Loucy (cell line): ENCODE measurements around the gene NEDD4L.

Experiments
- H2AFZ ChIP-seq: fragments of 200-600 bp; sonication (generic); 2 replicates; pipeline ENCODE4 v1.6.0; 2016; ENCODE audit warnings: antibody characterized with exemption, mild to moderate bottlenecking, low read length, moderate library complexity
- H3F3A ChIP-seq: fragments of 200-600 bp; 2 replicates; pipeline ENCODE4 v1.6.0; 2016; ENCODE audit warnings: antibody characterized with exemption, low read depth, mild to moderate bottlenecking
- H3K27me3 ChIP-seq: fragments of 200-600 bp; sonication (generic); 2 replicates; pipeline ENCODE4 v1.6.1; 2014; ENCODE audit warnings: low read length, mild to moderate bottlenecking; ENCODE audit not compliant: insufficient read depth, poor library complexity, severe bottlenecking
- H3K36me3 ChIP-seq: fragments of 200-600 bp; sonication (generic); 2 replicates; pipeline ENCODE4 v1.6.1; 2016; ENCODE audit warnings: low read length; ENCODE audit not compliant: insufficient read depth
- H3K4me1 ChIP-seq: fragments of 200-600 bp; sonication (generic); 2 replicates; pipeline ENCODE4 v1.5.1; 2014; ENCODE audit warnings: low read length, mild to moderate bottlenecking; ENCODE audit not compliant: insufficient read depth, poor library complexity, severe bottlenecking
- H3K4me2 ChIP-seq: fragments of 200-600 bp; sonication (generic); 2 replicates; pipeline ENCODE4 v1.6.0; 2014; ENCODE audit warnings: antibody characterized with exemption, low read length, low read depth, mild to moderate bottlenecking; ENCODE audit not compliant: poor library complexity, severe bottlenecking
- H3K4me3 ChIP-seq: fragments of 200-600 bp; sonication (generic); 2 replicates; pipeline ENCODE4 v1.5.1; 2014; ENCODE audit warnings: low read length, mild to moderate bottlenecking, mixed read lengths; ENCODE audit not compliant: poor library complexity, severe bottlenecking
- H3K79me2 ChIP-seq: fragments of 200-600 bp; sonication (generic); 2 replicates; pipeline ENCODE4 v1.6.1; 2014; ENCODE audit warnings: low read length; ENCODE audit not compliant: insufficient read depth
- H3K9ac ChIP-seq: fragments of 200-600 bp; sonication (generic); 2 replicates; pipeline ENCODE4 v1.6.0; 2014; ENCODE audit warnings: mild to moderate bottlenecking, low read depth, low read length, moderate library complexity; ENCODE audit not compliant: poor library complexity, severe bottlenecking
- H3K9me2 ChIP-seq: fragments of 200-600 bp; sonication (generic); replicated peaks from 2 replicates; pipeline ENCODE4 v1.6.1; 2016; ENCODE audit warnings: low read depth, low read length, mixed read lengths
- H3K9me3 ChIP-seq: fragments of 200-600 bp; sonication (generic); 2 replicates; pipeline ENCODE4 v1.6.1; 2014; ENCODE audit warnings: mild to moderate bottlenecking, antibody characterized with exemption, low read length, low read depth; ENCODE audit not compliant: insufficient read depth
- H4K20me1 ChIP-seq: fragments of 200-600 bp; sonication (generic); 2 replicates; pipeline ENCODE4 v1.6.0; 2014; ENCODE audit warnings: antibody characterized with exemption, low read length, mild to moderate bottlenecking; ENCODE audit not compliant: insufficient read depth, poor library complexity, severe bottlenecking
- CTCF ChIP-seq: fragments of 200-600 bp; sonication (generic); conservative IDR thresholded peaks from 2 replicates; pipeline ENCODE4 v1.5.1; 2014; ENCODE audit warnings: mild to moderate bottlenecking, antibody characterized with exemption, low read length
- EZH2phosphoT487 ChIP-seq: fragments of 200-600 bp; IDR thresholded peaks from 2 replicates; pipeline ENCODE4 v1.6.1; 2018; ENCODE audit warnings: antibody characterized with exemption, mild to moderate bottlenecking, moderate library complexity, borderline replicate concordance

NEDD4L gene

GRCh38 chr18:58393295-58393694, 349.3 kb downstream of the NEDD4L start:
- Histone ChIP-seq H3K27me3 (no peaks in the 10 kb centered on the region), H3K9me2 (no peaks in the 10 kb centered on the region), H3K4me2 (no peak overlapping the region), H3K9me3 (no peaks in the 10 kb centered on the region), H3F3A (0 out of 2 replicates have a peak, but pooled peaks cover 2% of the 10 kb centered on the region), H3K36me3 (peaks cover 3% of the 10 kb centered on the region; the same call in 1 of the 2 replicates), H3K9ac (no peak overlapping the region), H3K79me2 (no peaks in the 10 kb centered on the region), H3K4me3 (no peak overlapping the region), H4K20me1 (no peaks in the 10 kb centered on the region), H2AFZ (no peak overlapping the region), H3K4me1 (peaks cover 11% of the 10 kb centered on the region)
- TF ChIP-seq CTCF = no peak
- TF ChIP-seq EZH2phosphoT487 = no peak

GRCh38 chr18:58394046-58394445, 350.0 kb downstream of the NEDD4L start:
- TF ChIP-seq CTCF (no peak), EZH2phosphoT487 (no peak)
- H3K79me2 ChIP-seq = no peaks in the 10 kb centered on the region
- no peaks in the 10 kb centered on the region for H3K9me2 ChIP-seq
- H3F3A ChIP-seq = 0 out of 2 replicates have a peak, but pooled peaks cover 2% of the 10 kb centered on the region
- no peak overlapping the region for H3K9ac ChIP-seq
- no peaks in the 10 kb centered on the region for H3K9me3 ChIP-seq
- H3K4me3 ChIP-seq = no peak overlapping the region
- no peak overlapping the region for H2AFZ ChIP-seq
- H3K36me3 ChIP-seq = peaks cover 3% of the 10 kb centered on the region; the same call in 1 of the 2 replicates
- peaks cover 11% of the 10 kb centered on the region for H3K4me1 ChIP-seq
- H3K4me2 ChIP-seq = no peak overlapping the region
- no peaks in the 10 kb centered on the region for H4K20me1 ChIP-seq
- H3K27me3 ChIP-seq = no peaks in the 10 kb centered on the region

GRCh38 chr18:58394602-58395425, 350.8 kb downstream of the NEDD4L start:
- H3K4me3 ChIP-seq = no peak overlapping the region
- H3F3A ChIP-seq = 0 out of 2 replicates have a peak, but pooled peaks cover 2% of the 10 kb centered on the region
- H2AFZ ChIP-seq = no peak overlapping the region
- no peaks in the 10 kb centered on the region for H3K9me2 ChIP-seq
- no peaks in the 10 kb centered on the region for H3K27me3 ChIP-seq
- TF ChIP-seq CTCF (no peak), EZH2phosphoT487 (no peak)
- peaks cover 3% of the 10 kb centered on the region; the same call in 1 of the 2 replicates for H3K36me3 ChIP-seq
- H4K20me1 ChIP-seq = no peaks in the 10 kb centered on the region
- H3K4me2 ChIP-seq = no peak overlapping the region
- H3K4me1 ChIP-seq = peaks cover 11% of the 10 kb centered on the region
- no peaks in the 10 kb centered on the region for H3K9me3 ChIP-seq
- H3K79me2 ChIP-seq = no peaks in the 10 kb centered on the region
- no peak overlapping the region for H3K9ac ChIP-seq
